Left lung (tissue), 10 donors: Measurements from ENCODE around the gene ZFYVE26. TPM values are rescaled to one million over a fixed set of nuclear protein-coding genes. Genes with fewer than 3 reads are reported as not detected.

Experiments
- ATAC-seq: fragments of 200-7000 bp; cut with Tn5 transposase; one replicate; pipeline ENCODE4 v1.9.1; 2020; ENCODE audit warnings: moderate library complexity
- DNase-seq, 4 donors: peaks; one replicate each; pipeline ENCODE4 v3.0.0-alpha.2; 2013 to 2020
- H3K27ac ChIP-seq, 2 donors: fragments of 200-600 bp; sonication (generic) in 1 of 2; one replicate each; pipeline versions ENCODE4 v1.5.0 to v1.8.0; 2020 to 2021
- H3K27me3 ChIP-seq, 2 donors: fragments of 200-600 bp; sonication (generic) in 1 of 2; one replicate each; pipeline versions ENCODE4 v1.5.0 to v1.8.0; 2020 to 2021
- H3K36me3 ChIP-seq, 2 donors: fragments of 200-600 bp; sonication (generic) in 1 of 2; one replicate each; pipeline versions ENCODE4 v1.5.0 to v1.8.0; 2020 to 2021
- H3K4me1 ChIP-seq, 2 donors: fragments of 200-600 bp; one replicate each; pipeline ENCODE4 v1.8.0; 2021
- H3K4me3 ChIP-seq, 2 donors: fragments of 200-600 bp; sonication (generic) in 1 of 2; one replicate each; pipeline versions ENCODE4 v1.5.0 to v1.8.0; 2020 to 2021; ENCODE audit warnings: mild to moderate bottlenecking in 1 of 2
- H3K9me3 ChIP-seq, 2 donors: fragments of 200-600 bp; sonication (generic) in 1 of 2; one replicate each; pipeline versions ENCODE4 v1.5.0 to v1.8.0; 2020 to 2021
- CTCF ChIP-seq, 2 donors: fragments of 200-600 bp; sonication (generic) in 1 of 2; IDR thresholded peaks; one replicate each; pipeline versions ENCODE4 v1.5.0 to v1.8.0; 2021; ENCODE audit warnings: antibody characterized with exemption in 2 of 2
- intact Hi-C, 2 donors: fragments of 100-400 bp; cut with DNase I; formaldehyde crosslinking; loops; one replicate each; pipeline versions ENCODE4 v1.11.2 to v1.14.2; 2022
- polyA plus RNA-seq, 6 donors: library from polyadenylated mRNA; unstranded; fragments of 120-200 nt; gene quantifications; one replicate each; pipeline ENCODE4 v1.2.1, GENCODE V29; 2013; ENCODE audit not compliant: insufficient read length in 6 of 6
- total RNA-seq, 2 donors: library from RNA; stranded (reverse); fragmentation: NEBNext Ultra II Directional; extraction: Animal tissue kit (Norgen Biotek cat#: 25700); gene quantifications; one replicate each; pipeline ENCODE4 v1.2.1, GENCODE V29; 2021
- donor health status: DM: no; HTN: yes; CAD: no.
- donor health status: DM: no; HTN: no; CAD: no.

ZFYVE26 gene
- total and polyA plus RNA-seq, 8 donors: 15.9 to 47.8 (median 17.7) TPM

DNA sequence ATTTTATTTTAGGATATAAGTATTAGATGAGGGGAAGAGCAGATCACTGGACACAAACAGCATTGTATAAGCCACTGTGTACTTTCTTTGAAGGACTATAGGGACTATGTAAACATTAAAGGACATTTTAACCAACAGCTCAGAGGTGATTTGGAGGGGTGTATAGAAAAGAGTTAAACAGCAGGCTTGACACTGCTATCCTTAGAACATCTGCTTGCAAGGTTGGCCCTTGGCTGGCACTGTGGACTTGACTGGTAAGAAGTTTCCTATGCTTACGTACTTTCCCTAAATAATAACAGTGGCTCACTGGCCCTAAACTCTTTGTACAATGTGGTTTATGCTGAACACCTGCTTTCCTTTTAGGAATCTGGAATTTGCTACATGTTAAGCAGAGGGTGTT is 28.7 kb downstream of the ZFYVE26 start:
- intact Hi-C loops: no loop called here
- no peaks in the 10 kb centered on the region for H3K4me1 ChIP-seq
- no peak for DNase-seq
- no peak for TF ChIP-seq CTCF (IDR thresholded peaks at IDR 0.05)
- no peaks in the 10 kb centered on the region for H3K9me3 ChIP-seq
- no peak for ATAC-seq
- H3K27me3 ChIP-seq: no peaks in the 10 kb centered on the region
- H3K4me3 ChIP-seq: no peak overlapping the region
- H3K36me3 ChIP-seq: peaks cover 16 to 97% of the 10 kb centered on the region in 2 donors
- H3K27ac ChIP-seq: no peak overlapping the region

- DNase-seq: no peak
- Histone ChIP-seq H3K4me3 (no peak overlapping the region), H3K4me1 (no peaks in the 10 kb centered on the region), H3K36me3 (peaks cover 16 to 100% of the 10 kb centered on the region in 2 donors), H3K27me3 (no peaks in the 10 kb centered on the region), H3K9me3 (no peaks in the 10 kb centered on the region), H3K27ac (no peak overlapping the region)
- no peak for ATAC-seq
- intact Hi-C loops: no loop called here
- TF ChIP-seq CTCF (IDR thresholded peaks at IDR 0.05): no peak
Observed at GRCh38 chr14:67785270-67786109, 30.9 kb downstream of the ZFYVE26 start.

- DNase-seq (no peak), ATAC-seq (no peak)
- peaks cover 12 to 100% of the 10 kb centered on the region in 2 donors for H3K36me3 ChIP-seq
- H3K9me3 ChIP-seq: no peaks in the 10 kb centered on the region
- no peaks in the 10 kb centered on the region for H3K4me1 ChIP-seq
- no peak overlapping the region for H3K27ac ChIP-seq
- intact Hi-C loops: no loop called here
- H3K4me3 ChIP-seq: no peak overlapping the region
- no peaks in the 10 kb centered on the region for H3K27me3 ChIP-seq
- no peak for TF ChIP-seq CTCF (IDR thresholded peaks at IDR 0.05)
Observed at GRCh38 chr14:67784244-67784823, 32.1 kb downstream of the ZFYVE26 start.

- H3K27me3 ChIP-seq: no peaks in the 10 kb centered on the region
- intact Hi-C loops: no loop called here
- H3K36me3 ChIP-seq: peaks cover 12 to 100% of the 10 kb centered on the region in 2 donors
- no peaks in the 10 kb centered on the region for H3K9me3 ChIP-seq
- H3K4me3 ChIP-seq: no peak overlapping the region
- no peak overlapping the region for H3K27ac ChIP-seq
- ATAC-seq: no peak
- no peak for TF ChIP-seq CTCF (IDR thresholded peaks at IDR 0.05)
- H3K4me1 ChIP-seq: no peaks in the 10 kb centered on the region
- DNase-seq: no peak
Observed at GRCh38 chr14:67782090-67782489, 34.3 kb downstream of the ZFYVE26 start.

GRCh38 chr14:67778792-67779191 is 37.6 kb downstream of the ZFYVE26 start:
- Histone ChIP-seq H3K27me3 (no peaks in the 10 kb centered on the region), H3K27ac (no peak overlapping the region), H3K4me3 (no peak overlapping the region), H3K9me3 (no peaks in the 10 kb centered on the region), H3K4me1 (no peaks in the 10 kb centered on the region), H3K36me3 (peaks cover 8 to 100% of the 10 kb centered on the region in 2 donors)
- DNase-seq: no peak
- intact Hi-C loops: no loop called here
- TF ChIP-seq CTCF (IDR thresholded peaks at IDR 0.05): no peak
- ATAC-seq: no peak
